Esophagus squamous epithelium (tissue), 4 donors: Measurements from ENCODE around the gene LCTL.

Experiments
- POLR2A ChIP-seq, 4 donors: fragments of 450-650 bp; IDR thresholded peaks; one replicate each; pipeline ENCODE4 v1.6.1; 2017; ENCODE audit warnings: antibody characterized with exemption in 4 of 4, mild to moderate bottlenecking in 4 of 4, moderate library complexity in 3 of 4
- TF ChIP-seq, protein P1 (sequence below), 6 experiments: fragments of 450-650 bp in 4 of 6; fragments of 200-600 bp in 2 of 6; sonication (generic) in 2 of 6; IDR thresholded peaks; one replicate each; pipeline ENCODE4 v1.5.1; 2016 to 2019; ENCODE audit warnings: antibody characterized with exemption in 6 of 6, mild to moderate bottlenecking in 4 of 6, moderate library complexity in 4 of 6

DNA sequence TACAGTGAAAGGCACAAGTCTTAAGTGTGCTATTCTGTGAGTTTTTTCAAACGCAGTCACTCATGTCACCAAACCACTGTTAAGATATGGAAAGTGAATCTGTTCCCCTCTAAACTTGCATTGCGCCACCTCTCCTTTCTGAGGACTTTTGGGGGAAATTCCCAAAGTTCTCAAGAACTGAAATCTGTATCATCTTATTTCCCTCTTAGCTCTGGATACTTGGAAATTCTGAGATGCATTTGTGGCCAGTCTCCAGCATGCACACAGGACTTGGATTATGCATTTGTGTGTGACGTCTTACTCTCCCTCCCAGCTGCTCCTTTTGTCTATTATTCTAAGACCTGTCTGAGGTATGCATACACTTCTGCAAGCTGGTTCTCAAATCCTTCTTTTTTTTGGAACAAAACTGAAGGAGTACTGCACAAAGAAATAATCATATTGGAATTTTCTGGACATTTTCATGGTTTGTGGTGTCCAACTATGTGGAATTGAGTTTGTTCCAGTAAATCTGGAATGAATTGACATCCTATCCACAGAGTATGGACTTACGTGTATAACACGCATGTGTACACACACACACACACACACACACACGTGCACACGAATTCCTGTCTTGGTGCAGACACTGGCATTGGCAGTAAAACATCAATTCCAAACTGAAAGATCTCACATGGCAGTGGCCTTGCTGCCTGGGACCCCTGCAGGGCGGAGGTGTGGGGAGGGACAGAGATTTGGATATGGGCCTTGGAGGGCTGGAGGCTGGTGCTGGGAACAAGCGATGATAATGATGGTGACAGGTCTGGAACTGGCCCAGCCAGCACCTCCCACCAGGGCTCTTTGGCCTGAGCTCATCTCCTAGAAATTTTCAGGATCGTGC lies 8.2 kb upstream of the LCTL start:
- TF ChIP-seq, protein P1, sequence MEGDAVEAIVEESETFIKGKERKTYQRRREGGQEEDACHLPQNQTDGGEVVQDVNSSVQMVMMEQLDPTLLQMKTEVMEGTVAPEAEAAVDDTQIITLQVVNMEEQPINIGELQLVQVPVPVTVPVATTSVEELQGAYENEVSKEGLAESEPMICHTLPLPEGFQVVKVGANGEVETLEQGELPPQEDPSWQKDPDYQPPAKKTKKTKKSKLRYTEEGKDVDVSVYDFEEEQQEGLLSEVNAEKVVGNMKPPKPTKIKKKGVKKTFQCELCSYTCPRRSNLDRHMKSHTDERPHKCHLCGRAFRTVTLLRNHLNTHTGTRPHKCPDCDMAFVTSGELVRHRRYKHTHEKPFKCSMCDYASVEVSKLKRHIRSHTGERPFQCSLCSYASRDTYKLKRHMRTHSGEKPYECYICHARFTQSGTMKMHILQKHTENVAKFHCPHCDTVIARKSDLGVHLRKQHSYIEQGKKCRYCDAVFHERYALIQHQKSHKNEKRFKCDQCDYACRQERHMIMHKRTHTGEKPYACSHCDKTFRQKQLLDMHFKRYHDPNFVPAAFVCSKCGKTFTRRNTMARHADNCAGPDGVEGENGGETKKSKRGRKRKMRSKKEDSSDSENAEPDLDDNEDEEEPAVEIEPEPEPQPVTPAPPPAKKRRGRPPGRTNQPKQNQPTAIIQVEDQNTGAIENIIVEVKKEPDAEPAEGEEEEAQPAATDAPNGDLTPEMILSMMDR (IDR thresholded peaks at IDR 0.05) = no peak
- no peak for TF ChIP-seq POLR2A (IDR thresholded peaks at IDR 0.05)
